GM12878 (cell line): ENCODE data around the gene POLR3F. TPM values are rescaled to one million over a fixed set of nuclear protein-coding genes. Genes with fewer than 3 reads are reported as not detected.

Experiments used
- CREB1 ChIP-seq: IDR thresholded peaks from 2 replicates; pipeline ENCODE4 v1.6.1; 2012; ENCODE audit warnings: low read depth, mild to moderate bottlenecking, inconsistent platforms
- HDAC2 ChIP-seq: fragments of 200-600 bp; sonication (generic); IDR thresholded peaks from 2 replicates; pipeline ENCODE4 v1.6.1; 2017
- HDAC6 ChIP-seq: fragments of 200-600 bp; sonication (generic); IDR thresholded peaks from one replicate; pipeline ENCODE4 v1.8.0; 2017; ENCODE audit warnings: antibody characterized with exemption; ENCODE audit not compliant: unreplicated experiment
- NBN ChIP-seq: fragments of 450-650 bp; IDR thresholded peaks from 2 replicates; pipeline ENCODE4 v1.6.1; 2016
- NR2C2 ChIP-seq: IDR thresholded peaks from 2 replicates; pipeline ENCODE4 v1.6.1; 2011; ENCODE audit warnings: borderline replicate concordance, low read depth; ENCODE audit not compliant: control insufficient read depth, insufficient read length
- POLR2A ChIP-seq: IDR thresholded peaks from 2 replicates; pipeline ENCODE4 v1.6.1; 2011; ENCODE audit warnings: low read depth, mild to moderate bottlenecking, low read length
- RUNX3 ChIP-seq: IDR thresholded peaks from 2 replicates; pipeline ENCODE4 v1.6.1; 2012; ENCODE audit warnings: low read length, inconsistent platforms
- SIN3A ChIP-seq: IDR thresholded peaks from 2 replicates; pipeline ENCODE4 v1.6.1; 2012; ENCODE audit warnings: low read depth, low read length, improper control_type of control experiment
- ZNF217 ChIP-seq: fragments of 450-650 bp; IDR thresholded peaks from 2 replicates; pipeline ENCODE4 v1.6.1; 2017; ENCODE audit warnings: antibody characterized with exemption, mild to moderate bottlenecking
- ZSCAN29 ChIP-seq: fragments of 450-650 bp; IDR thresholded peaks from 2 replicates; pipeline ENCODE4 v1.6.1; 2017; ENCODE audit warnings: mild to moderate bottlenecking, moderate library complexity
- polyA plus RNA-seq, 11 experiments: library from polyadenylated mRNA; depleted of rRNA in 4 of 11; unstranded in 6 of 11; stranded (reverse) in 5 of 11; fragments of >200 nt; fragmentation: Nextera tagmentation in 4 of 11; fragmentation: Illumina TruSeq in 1 of 11; extraction: Ambion mirVana in 4 of 11; extraction: Trizol in 1 of 11; gene quantifications; 1 replicate in 1 of 11; 2 replicates in 10 of 11; pipeline versions ENCODE4 v1.2.1 to v1.2.3, GENCODE V29; 2011 to 2016; ENCODE audit warnings: inconsistent platforms in 2 of 11, missing spikeins in 2 of 11, low read depth in 1 of 11
- total RNA-seq, 4 experiments: library from RNA; depleted of rRNA in 3 of 4; stranded (reverse); fragments of >200 nt in 3 of 4; fragmentation: Illumina TruSeq in 1 of 4; extraction: Trizol in 1 of 4; gene quantifications; 2 replicates each; pipeline versions ENCODE4 v1.2.1 to v1.2.3, GENCODE V29; 2013 to 2021
- TF ChIP-seq, protein P1 (sequence below): fragments of 150-350 bp; IDR thresholded peaks from 2 replicates; pipeline ENCODE4 v1.6.1; 2016; ENCODE audit warnings: low read depth, low read length
- TF ChIP-seq, protein P2 (sequence below): fragments of 450-650 bp; IDR thresholded peaks from 2 replicates; pipeline ENCODE4 v1.6.1; 2016; ENCODE audit warnings: mild to moderate bottlenecking
- TF ChIP-seq, protein P3 (sequence below): fragments of 450-650 bp; IDR thresholded peaks from 2 replicates; pipeline ENCODE4 v1.6.1; 2016; ENCODE audit warnings: mild to moderate bottlenecking, moderate library complexity, borderline replicate concordance
- TF ChIP-seq, protein P4 (sequence below): fragments of 450-650 bp; conservative IDR thresholded peaks from 2 replicates; pipeline ENCODE4 v1.6.1; 2017; ENCODE audit warnings: mild to moderate bottlenecking, moderate library complexity
- TF ChIP-seq, protein P5 (sequence below): IDR thresholded peaks from 2 replicates; pipeline ENCODE4 v1.6.1; 2012; ENCODE audit warnings: mild to moderate bottlenecking, low read depth, low read length

POLR3F gene
- total and polyA plus RNA-seq, 10 of the 15 experiments (the other 5 are each of a cell fraction or from before 2014, with no cell fraction given) = 8.7 to 18.1 (median 12.6) TPM

DNA sequence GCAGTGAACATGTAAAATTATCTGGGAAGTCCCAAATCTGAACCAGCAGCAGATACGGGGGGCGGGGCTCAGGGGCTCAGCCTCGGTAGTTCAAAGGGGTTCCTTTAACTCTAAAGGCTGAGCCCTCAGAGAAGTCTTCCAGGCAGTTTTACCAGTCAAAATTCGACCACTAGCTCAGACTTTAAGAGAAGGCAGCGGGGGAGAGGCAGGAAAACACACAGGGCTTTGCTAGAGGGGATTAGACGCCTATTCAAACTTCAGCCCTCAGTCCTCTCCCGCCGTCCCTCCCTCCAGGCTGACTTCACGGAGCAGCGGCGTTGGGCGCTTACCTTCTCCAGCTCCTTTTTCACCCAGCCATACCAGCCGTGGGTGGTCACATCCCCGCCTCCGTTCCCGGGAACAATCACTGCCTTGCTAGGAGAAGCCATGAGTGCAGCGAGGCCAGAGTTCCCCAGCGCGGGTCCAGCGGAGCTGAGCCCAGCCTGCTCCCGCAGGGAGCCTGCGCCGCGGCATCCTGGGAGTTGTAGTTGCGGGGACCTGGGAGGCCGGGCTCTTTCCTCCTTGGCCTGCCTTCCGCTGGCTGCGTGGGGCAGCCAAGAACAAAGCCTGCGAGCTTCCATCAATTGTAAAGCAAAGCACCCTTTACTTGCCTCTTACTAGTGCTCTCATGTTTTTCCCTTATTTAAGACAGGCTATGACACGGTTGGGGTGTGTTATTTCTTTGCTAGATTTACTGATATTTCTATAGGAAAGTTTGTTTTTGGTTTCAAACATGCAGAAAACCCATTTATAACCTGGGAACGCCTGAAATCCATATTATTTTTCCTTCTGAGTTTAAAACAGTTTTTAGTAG lies 29.8 kb downstream of the POLR3F start, which contains the start of gene RBBP9 (continued):
- TF ChIP-seq, protein P1, sequence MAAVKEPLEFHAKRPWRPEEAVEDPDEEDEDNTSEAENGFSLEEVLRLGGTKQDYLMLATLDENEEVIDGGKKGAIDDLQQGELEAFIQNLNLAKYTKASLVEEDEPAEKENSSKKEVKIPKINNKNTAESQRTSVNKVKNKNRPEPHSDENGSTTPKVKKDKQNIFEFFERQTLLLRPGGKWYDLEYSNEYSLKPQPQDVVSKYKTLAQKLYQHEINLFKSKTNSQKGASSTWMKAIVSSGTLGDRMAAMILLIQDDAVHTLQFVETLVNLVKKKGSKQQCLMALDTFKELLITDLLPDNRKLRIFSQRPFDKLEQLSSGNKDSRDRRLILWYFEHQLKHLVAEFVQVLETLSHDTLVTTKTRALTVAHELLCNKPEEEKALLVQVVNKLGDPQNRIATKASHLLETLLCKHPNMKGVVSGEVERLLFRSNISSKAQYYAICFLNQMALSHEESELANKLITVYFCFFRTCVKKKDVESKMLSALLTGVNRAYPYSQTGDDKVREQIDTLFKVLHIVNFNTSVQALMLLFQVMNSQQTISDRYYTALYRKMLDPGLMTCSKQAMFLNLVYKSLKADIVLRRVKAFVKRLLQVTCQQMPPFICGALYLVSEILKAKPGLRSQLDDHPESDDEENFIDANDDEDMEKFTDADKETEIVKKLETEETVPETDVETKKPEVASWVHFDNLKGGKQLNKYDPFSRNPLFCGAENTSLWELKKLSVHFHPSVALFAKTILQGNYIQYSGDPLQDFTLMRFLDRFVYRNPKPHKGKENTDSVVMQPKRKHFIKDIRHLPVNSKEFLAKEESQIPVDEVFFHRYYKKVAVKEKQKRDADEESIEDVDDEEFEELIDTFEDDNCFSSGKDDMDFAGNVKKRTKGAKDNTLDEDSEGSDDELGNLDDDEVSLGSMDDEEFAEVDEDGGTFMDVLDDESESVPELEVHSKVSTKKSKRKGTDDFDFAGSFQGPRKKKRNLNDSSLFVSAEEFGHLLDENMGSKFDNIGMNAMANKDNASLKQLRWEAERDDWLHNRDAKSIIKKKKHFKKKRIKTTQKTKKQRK = no peak
- TF ChIP-seq POLR2A = peak; percentile 73
- TF ChIP-seq HDAC2 = no peak
- TF ChIP-seq, protein P2, sequence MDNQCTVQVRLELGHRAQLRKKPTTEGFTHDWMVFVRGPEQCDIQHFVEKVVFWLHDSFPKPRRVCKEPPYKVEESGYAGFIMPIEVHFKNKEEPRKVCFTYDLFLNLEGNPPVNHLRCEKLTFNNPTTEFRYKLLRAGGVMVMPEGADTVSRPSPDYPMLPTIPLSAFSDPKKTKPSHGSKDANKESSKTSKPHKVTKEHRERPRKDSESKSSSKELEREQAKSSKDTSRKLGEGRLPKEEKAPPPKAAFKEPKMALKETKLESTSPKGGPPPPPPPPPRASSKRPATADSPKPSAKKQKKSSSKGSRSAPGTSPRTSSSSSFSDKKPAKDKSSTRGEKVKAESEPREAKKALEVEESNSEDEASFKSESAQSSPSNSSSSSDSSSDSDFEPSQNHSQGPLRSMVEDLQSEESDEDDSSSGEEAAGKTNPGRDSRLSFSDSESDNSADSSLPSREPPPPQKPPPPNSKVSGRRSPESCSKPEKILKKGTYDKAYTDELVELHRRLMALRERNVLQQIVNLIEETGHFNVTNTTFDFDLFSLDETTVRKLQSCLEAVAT = peak; percentile 33; the same call in 1 of the 2 replicates
- TF ChIP-seq SIN3A = peak; percentile 71; the same call in 1 of the 2 replicates
- peak; percentile 70; the same call in 1 of the 2 replicates for TF ChIP-seq NBN
- TF ChIP-seq, protein P3, sequence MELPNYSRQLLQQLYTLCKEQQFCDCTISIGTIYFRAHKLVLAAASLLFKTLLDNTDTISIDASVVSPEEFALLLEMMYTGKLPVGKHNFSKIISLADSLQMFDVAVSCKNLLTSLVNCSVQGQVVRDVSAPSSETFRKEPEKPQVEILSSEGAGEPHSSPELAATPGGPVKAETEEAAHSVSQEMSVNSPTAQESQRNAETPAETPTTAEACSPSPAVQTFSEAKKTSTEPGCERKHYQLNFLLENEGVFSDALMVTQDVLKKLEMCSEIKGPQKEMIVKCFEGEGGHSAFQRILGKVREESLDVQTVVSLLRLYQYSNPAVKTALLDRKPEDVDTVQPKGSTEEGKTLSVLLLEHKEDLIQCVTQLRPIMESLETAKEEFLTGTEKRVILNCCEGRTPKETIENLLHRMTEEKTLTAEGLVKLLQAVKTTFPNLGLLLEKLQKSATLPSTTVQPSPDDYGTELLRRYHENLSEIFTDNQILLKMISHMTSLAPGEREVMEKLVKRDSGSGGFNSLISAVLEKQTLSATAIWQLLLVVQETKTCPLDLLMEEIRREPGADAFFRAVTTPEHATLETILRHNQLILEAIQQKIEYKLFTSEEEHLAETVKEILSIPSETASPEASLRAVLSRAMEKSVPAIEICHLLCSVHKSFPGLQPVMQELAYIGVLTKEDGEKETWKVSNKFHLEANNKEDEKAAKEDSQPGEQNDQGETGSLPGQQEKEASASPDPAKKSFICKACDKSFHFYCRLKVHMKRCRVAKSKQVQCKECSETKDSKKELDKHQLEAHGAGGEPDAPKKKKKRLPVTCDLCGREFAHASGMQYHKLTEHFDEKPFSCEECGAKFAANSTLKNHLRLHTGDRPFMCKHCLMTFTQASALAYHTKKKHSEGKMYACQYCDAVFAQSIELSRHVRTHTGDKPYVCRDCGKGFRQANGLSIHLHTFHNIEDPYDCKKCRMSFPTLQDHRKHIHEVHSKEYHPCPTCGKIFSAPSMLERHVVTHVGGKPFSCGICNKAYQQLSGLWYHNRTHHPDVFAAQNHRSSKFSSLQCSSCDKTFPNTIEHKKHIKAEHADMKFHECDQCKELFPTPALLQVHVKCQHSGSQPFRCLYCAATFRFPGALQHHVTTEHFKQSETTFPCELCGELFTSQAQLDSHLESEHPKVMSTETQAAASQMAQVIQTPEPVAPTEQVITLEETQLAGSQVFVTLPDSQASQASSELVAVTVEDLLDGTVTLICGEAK = peak; percentile 66; the same call in 1 of the 2 replicates
- no peak for TF ChIP-seq HDAC6
- TF ChIP-seq RUNX3 = peak; percentile 50
- TF ChIP-seq NR2C2 = no peak
- TF ChIP-seq, protein P4, sequence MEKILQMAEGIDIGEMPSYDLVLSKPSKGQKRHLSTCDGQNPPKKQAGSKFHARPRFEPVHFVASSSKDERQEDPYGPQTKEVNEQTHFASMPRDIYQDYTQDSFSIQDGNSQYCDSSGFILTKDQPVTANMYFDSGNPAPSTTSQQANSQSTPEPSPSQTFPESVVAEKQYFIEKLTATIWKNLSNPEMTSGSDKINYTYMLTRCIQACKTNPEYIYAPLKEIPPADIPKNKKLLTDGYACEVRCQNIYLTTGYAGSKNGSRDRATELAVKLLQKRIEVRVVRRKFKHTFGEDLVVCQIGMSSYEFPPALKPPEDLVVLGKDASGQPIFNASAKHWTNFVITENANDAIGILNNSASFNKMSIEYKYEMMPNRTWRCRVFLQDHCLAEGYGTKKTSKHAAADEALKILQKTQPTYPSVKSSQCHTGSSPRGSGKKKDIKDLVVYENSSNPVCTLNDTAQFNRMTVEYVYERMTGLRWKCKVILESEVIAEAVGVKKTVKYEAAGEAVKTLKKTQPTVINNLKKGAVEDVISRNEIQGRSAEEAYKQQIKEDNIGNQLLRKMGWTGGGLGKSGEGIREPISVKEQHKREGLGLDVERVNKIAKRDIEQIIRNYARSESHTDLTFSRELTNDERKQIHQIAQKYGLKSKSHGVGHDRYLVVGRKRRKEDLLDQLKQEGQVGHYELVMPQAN = no peak; the same call in none of the 2 replicates
- no peak for TF ChIP-seq ZSCAN29
- TF ChIP-seq ZNF217 = no peak
- TF ChIP-seq, protein P5, sequence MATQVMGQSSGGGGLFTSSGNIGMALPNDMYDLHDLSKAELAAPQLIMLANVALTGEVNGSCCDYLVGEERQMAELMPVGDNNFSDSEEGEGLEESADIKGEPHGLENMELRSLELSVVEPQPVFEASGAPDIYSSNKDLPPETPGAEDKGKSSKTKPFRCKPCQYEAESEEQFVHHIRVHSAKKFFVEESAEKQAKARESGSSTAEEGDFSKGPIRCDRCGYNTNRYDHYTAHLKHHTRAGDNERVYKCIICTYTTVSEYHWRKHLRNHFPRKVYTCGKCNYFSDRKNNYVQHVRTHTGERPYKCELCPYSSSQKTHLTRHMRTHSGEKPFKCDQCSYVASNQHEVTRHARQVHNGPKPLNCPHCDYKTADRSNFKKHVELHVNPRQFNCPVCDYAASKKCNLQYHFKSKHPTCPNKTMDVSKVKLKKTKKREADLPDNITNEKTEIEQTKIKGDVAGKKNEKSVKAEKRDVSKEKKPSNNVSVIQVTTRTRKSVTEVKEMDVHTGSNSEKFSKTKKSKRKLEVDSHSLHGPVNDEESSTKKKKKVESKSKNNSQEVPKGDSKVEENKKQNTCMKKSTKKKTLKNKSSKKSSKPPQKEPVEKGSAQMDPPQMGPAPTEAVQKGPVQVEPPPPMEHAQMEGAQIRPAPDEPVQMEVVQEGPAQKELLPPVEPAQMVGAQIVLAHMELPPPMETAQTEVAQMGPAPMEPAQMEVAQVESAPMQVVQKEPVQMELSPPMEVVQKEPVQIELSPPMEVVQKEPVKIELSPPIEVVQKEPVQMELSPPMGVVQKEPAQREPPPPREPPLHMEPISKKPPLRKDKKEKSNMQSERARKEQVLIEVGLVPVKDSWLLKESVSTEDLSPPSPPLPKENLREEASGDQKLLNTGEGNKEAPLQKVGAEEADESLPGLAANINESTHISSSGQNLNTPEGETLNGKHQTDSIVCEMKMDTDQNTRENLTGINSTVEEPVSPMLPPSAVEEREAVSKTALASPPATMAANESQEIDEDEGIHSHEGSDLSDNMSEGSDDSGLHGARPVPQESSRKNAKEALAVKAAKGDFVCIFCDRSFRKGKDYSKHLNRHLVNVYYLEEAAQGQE = no peak
- no peak for TF ChIP-seq CREB1
